Immature natural killer cell (primary cell): ENCODE data around the gene PLPPR4. TPM values are rescaled to one million over a fixed set of nuclear protein-coding genes. Genes with fewer than 3 reads are reported as not detected.

ENCODE experiments used
- DNase-seq, 3 donors: peaks; one replicate each; pipeline ENCODE4 v3.0.0; 2022; ENCODE audit warnings: mixed read lengths in 1 of 3
- H3K27ac Mint-ChIP-seq, 6 donors: one replicate each; pipeline ENCODE4 v1.8.0; 2020; ENCODE audit warnings: mixed read lengths in 6 of 6, mild to moderate bottlenecking in 5 of 6, inconsistent platforms in 4 of 6, moderate library complexity in 3 of 6
- H3K27me3 Mint-ChIP-seq, 3 donors: one replicate each; pipeline ENCODE4 v1.8.0; 2020 to 2021; ENCODE audit warnings: low read depth in 3 of 3, mild to moderate bottlenecking in 3 of 3, mixed read lengths in 3 of 3, moderate library complexity in 3 of 3, inconsistent platforms in 1 of 3
- H3K36me3 Mint-ChIP-seq, 3 donors: one replicate each; pipeline ENCODE4 v1.8.0; 2020; ENCODE audit warnings: mixed read lengths in 3 of 3, inconsistent platforms in 2 of 3, mild to moderate bottlenecking in 2 of 3
- H3K4me1 Mint-ChIP-seq, 2 donors: one replicate each; pipeline ENCODE4 v1.8.0; 2020; ENCODE audit warnings: inconsistent platforms in 2 of 2, mild to moderate bottlenecking in 2 of 2, mixed read lengths in 2 of 2, moderate library complexity in 1 of 2
- H3K4me3 Mint-ChIP-seq, 5 donors: one replicate each; pipeline ENCODE4 v1.8.0; 2020; ENCODE audit warnings: mild to moderate bottlenecking in 5 of 5, mixed read lengths in 5 of 5, inconsistent platforms in 3 of 5, moderate library complexity in 3 of 5
- H3K9me3 Mint-ChIP-seq, 6 donors: one replicate each; pipeline ENCODE4 v1.8.0; 2020; ENCODE audit warnings: mild to moderate bottlenecking in 6 of 6, mixed read lengths in 6 of 6, inconsistent platforms in 4 of 6, moderate library complexity in 3 of 6
- polyA plus RNA-seq, 3 donors: library from polyadenylated mRNA; unstranded; fragments of 300-500 nt; fragmentation: Illumina TruSeq; gene quantifications; one replicate each; pipeline ENCODE4 v1.2.3, GENCODE V29; 2021

The PLPPR4 gene
- polyA plus RNA-seq, 3 donors from 2014 or later, result not detected

DNA sequence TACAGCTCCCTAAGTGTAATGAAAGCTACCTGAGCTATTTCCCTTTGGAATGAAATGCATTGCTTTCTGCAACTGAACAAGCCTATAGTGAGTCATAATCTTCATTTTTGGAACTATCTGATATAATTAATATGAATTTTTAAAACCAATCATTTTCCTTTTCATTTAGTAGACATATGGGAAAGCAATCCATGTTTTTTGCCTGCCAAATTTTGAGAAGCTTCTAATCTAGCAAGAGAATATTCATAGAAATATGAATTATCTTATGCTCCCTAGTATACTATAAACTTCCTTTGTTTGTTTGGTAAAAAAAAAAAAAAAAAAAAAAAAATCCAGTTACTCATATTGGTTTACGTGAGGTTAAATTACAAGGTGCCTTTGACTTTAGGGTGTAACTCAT is 68.3 kb downstream of the PLPPR4 start:
- no peak for DNase-seq
- no peak overlapping the region for H3K27ac Mint-ChIP-seq
- no peaks in the 10 kb centered on the region for H3K4me1 Mint-ChIP-seq
- H3K27me3 Mint-ChIP-seq, result peaks cover 0 to 1% (median 0%) of the 10 kb centered on the region in 3 donors
- H3K36me3 Mint-ChIP-seq, result no peaks in the 10 kb centered on the region
- no peak overlapping the region for H3K4me3 Mint-ChIP-seq
- peaks cover 0 to 5% (median 3%) of the 10 kb centered on the region in 6 donors for H3K9me3 Mint-ChIP-seq

DNA sequence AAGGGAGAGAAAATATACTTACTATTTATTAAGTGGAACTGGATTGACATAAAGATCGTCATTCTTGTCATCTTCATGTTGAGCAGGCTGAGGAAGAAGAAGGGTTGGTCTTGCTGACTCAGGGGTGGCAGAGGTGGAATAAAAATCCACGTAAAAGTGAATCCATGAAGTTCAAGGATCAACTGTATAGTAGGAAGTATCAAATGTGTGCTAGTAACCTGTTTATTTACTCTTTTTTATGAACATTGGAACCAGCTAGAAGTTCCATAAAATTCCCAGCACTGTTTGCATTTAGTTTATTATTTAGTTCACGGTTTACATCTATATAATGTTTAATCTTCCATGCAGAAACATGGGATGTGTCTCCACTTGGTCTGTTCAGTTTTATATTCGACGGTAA is 70.7 kb downstream of the PLPPR4 start:
- H3K36me3 Mint-ChIP-seq, result no peaks in the 10 kb centered on the region
- no peak overlapping the region for H3K4me3 Mint-ChIP-seq
- H3K9me3 Mint-ChIP-seq, result peaks cover 0 to 6% (median 3%) of the 10 kb centered on the region in 6 donors
- no peak for DNase-seq
- no peak overlapping the region for H3K27ac Mint-ChIP-seq
- H3K4me1 Mint-ChIP-seq, result no peaks in the 10 kb centered on the region
- peaks cover 0 to 1% (median 0%) of the 10 kb centered on the region in 3 donors for H3K27me3 Mint-ChIP-seq

DNA sequence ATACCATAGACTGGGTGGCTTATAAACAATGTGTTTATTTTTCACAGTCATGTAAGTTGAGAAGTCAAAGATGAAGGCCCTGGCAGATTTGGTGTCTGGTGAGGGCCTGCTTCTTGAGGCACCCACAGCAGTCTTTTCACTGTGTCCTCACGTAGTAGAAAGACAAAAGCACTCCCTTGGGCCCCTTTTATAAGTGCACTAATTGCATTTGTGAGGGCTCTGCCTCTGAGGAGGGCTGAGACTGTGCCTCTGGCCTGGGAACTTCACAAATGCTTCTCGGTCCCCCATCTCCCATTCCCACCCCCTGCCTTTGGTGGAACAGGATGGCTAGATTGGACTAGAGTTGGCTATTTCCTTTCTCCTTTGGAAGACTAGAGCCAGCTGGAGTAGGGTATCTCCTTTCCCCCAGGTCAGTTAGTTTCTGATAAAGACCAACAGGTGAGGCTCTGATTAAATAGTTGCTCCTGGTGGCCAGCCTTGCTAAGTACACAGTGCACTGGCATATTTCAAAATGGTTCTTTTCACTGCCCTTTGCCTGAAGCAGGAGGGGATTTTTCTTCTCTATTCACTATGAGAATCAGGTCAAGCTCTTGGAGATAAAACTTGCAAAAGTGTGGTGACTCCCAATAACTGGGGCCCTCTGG is 82.9 kb downstream of the PLPPR4 start:
- no peaks in the 10 kb centered on the region for H3K36me3 Mint-ChIP-seq
- no peaks in the 10 kb centered on the region for H3K27me3 Mint-ChIP-seq
- DNase-seq, result no peak
- H3K4me1 Mint-ChIP-seq, result no peaks in the 10 kb centered on the region
- no peak overlapping the region for H3K4me3 Mint-ChIP-seq
- H3K27ac Mint-ChIP-seq, result no peak overlapping the region
- peaks cover 2 to 18% (median 9%) of the 10 kb centered on the region in 6 donors for H3K9me3 Mint-ChIP-seq

DNA sequence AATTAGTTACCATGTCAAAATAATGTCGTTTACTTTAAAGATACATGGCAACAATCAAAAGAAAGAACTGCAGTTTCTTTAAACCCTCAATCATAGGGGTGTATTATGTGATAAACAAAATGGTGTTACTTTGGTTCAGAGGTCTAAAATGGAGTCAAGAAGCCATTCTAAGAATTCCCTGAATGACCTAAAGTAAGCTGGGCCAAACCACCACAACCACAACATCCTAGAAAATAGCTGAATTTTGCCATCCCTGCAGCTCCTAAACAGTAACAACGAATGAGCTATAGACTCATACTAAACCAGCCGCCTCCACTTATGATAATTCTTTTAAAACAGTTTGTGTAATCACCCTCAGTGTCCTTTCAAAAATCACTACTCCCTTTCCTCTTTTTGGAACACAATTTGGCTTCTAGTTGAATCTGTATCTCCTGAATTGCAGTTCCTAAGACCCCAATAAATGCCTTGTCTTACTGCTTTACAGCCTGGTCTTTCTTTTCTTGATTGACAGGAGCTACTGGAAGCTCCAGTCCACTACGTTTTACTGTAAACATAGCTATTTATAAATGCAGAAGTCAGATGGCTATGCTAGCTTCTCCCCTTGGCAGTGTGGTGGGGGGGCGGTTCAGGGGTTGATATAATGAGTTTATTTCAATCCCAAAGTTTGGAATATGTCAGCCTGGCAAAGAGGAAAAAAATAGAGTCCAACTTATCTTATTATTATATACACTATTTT is 84.3 kb downstream of the PLPPR4 start:
- Mint-ChIP-seq H3K36me3 (no peaks in the 10 kb centered on the region), H3K4me3 (no peak overlapping the region), H3K4me1 (no peaks in the 10 kb centered on the region), H3K27ac (no peak overlapping the region), H3K9me3 (peaks cover 2 to 17% (median 4%) of the 10 kb centered on the region in 6 donors), H3K27me3 (no peaks in the 10 kb centered on the region)
- DNase-seq, result no peak

DNA sequence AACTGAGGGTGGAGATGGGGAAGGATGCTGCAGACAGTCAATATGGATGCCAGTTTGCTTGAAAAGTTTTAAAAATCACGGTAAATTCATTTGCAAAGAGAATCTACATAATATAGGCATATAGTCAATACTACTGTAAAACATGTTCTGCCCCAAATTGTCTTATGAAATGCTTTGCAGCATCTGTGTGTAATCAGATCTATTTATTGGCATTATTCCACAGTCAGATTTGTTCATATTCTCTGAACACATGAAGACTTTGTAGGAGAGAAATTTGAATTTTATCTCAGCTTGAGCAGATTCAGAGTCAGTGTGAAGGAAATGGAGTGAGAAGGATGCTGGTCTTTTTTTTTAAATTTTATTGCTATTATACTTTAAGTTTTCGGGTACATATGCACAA is 88.5 kb downstream of the PLPPR4 start:
- DNase-seq, result no peak
- Mint-ChIP-seq H3K27me3 (peaks cover 0 to 1% (median 0%) of the 10 kb centered on the region in 3 donors), H3K36me3 (no peaks in the 10 kb centered on the region), H3K4me1 (no peaks in the 10 kb centered on the region), H3K4me3 (no peak overlapping the region), H3K9me3 (peaks cover 0 to 10% (median 4%) of the 10 kb centered on the region in 6 donors), H3K27ac (no peak overlapping the region)

DNA sequence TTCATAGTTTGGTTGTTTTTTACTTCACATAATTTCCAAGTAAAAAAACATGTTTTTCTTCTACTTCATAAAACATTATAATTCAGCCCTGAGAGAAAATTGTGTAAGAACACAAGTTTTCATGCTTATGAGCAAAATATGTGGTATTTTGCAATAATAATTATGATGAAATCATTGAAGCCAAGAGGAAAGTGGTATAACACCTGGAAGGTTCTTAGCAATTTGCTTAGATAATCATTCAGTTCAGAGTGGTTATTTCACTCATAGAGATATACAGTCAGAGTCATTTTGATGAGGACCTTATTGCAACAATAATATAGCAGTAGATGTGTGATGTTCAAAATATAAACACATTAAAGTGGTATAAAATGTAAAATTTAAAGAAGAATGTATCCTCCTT is 94.5 kb downstream of the PLPPR4 start:
- H3K9me3 Mint-ChIP-seq, result peaks cover 0 to 8% (median under 1%) of the 10 kb centered on the region in 6 donors
- H3K4me3 Mint-ChIP-seq, result no peak overlapping the region
- DNase-seq, result no peak
- H3K36me3 Mint-ChIP-seq, result no peaks in the 10 kb centered on the region
- no peak overlapping the region for H3K27ac Mint-ChIP-seq
- H3K4me1 Mint-ChIP-seq, result no peaks in the 10 kb centered on the region
- H3K27me3 Mint-ChIP-seq, result peaks cover 0 to 1% (median 0%) of the 10 kb centered on the region in 3 donors
